ENCODE measurements around the gene ABCB10. TPM values are rescaled to one million over a fixed set of nuclear protein-coding genes. Genes with fewer than 3 reads are reported as not detected.

The ABCB10 gene
- total and polyA plus RNA-seq, 2 donors (not counting 1 experiment from before 2014, with no cell fraction given) = 11.3 to 14.9 TPM

DNA sequence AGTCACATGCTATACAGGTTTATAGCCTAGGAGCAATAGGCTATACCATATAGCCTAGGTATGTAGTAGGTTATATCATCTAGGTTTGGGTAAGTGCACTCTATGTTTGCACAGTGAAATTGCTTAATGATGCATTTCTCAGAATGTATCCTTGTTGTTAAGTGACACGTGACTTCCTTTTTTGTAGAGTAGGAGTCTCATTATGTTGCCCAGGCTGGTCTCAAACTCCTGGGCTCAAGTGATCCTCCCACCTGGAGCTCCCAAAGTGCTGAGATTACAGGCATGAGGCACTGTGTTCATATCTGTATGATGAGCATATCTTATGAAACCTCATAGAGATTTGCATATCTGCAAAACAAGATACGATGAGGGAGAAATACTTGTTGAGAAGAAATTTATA is 13.8 kb upstream of the ABCB10 start:
- Histone ChIP-seq H3K4me1 (ENCODE audit: control insufficient read depth, extremely low read depth, insufficient read depth, low read length) (no peaks in the 10 kb centered on the region), H3K79me2 (ENCODE audit: control insufficient read depth, insufficient read depth, low read length) (no peaks in the 10 kb centered on the region), H3K27ac (ENCODE audit: insufficient read depth, low read length) (no peak overlapping the region), H3K9me3 (ENCODE audit: control insufficient read depth, insufficient read depth, low read depth, low read length) (no peaks in the 10 kb centered on the region), H4K20me1 (ENCODE audit: control insufficient read depth, extremely low read depth, insufficient read depth, low read length) (no peaks in the 10 kb centered on the region), H3K36me3 (ENCODE audit: control insufficient read depth, insufficient read depth, low read length) (no peaks in the 10 kb centered on the region), H3K27me3 (ENCODE audit: control insufficient read depth, insufficient read depth, low read length) (no peaks in the 10 kb centered on the region), H2AFZ (ENCODE audit: low read length) (no peak overlapping the region), H3K4me2 (ENCODE audit: extremely low read depth, insufficient read depth, low read length) (no peak overlapping the region), H3K4me3 (replicated peaks in 1 of 4; ENCODE audit: control extremely low read depth in 1 of 4, insufficient read depth in 1 of 4, low read depth in 3 of 4, low read length in 4 of 4) (no peak overlapping the region), H3K9ac (ENCODE audit: insufficient read depth, low read length) (no peak overlapping the region)
- no peak for DNase-seq (ENCODE audit: low read depth in 2 of 2)
- TF ChIP-seq, protein P1, sequence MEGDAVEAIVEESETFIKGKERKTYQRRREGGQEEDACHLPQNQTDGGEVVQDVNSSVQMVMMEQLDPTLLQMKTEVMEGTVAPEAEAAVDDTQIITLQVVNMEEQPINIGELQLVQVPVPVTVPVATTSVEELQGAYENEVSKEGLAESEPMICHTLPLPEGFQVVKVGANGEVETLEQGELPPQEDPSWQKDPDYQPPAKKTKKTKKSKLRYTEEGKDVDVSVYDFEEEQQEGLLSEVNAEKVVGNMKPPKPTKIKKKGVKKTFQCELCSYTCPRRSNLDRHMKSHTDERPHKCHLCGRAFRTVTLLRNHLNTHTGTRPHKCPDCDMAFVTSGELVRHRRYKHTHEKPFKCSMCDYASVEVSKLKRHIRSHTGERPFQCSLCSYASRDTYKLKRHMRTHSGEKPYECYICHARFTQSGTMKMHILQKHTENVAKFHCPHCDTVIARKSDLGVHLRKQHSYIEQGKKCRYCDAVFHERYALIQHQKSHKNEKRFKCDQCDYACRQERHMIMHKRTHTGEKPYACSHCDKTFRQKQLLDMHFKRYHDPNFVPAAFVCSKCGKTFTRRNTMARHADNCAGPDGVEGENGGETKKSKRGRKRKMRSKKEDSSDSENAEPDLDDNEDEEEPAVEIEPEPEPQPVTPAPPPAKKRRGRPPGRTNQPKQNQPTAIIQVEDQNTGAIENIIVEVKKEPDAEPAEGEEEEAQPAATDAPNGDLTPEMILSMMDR (conservative IDR thresholded peaks at IDR 0.05 in 1 of 2, IDR thresholded peaks at IDR 0.05 in 1 of 2; ENCODE audit: low read depth in 1 of 2, low read length in 2 of 2) = no peak
- TF ChIP-seq EZH2 (IDR thresholded peaks at IDR 0.05; ENCODE audit: low read length, missing control alignments) = no peak

DNA sequence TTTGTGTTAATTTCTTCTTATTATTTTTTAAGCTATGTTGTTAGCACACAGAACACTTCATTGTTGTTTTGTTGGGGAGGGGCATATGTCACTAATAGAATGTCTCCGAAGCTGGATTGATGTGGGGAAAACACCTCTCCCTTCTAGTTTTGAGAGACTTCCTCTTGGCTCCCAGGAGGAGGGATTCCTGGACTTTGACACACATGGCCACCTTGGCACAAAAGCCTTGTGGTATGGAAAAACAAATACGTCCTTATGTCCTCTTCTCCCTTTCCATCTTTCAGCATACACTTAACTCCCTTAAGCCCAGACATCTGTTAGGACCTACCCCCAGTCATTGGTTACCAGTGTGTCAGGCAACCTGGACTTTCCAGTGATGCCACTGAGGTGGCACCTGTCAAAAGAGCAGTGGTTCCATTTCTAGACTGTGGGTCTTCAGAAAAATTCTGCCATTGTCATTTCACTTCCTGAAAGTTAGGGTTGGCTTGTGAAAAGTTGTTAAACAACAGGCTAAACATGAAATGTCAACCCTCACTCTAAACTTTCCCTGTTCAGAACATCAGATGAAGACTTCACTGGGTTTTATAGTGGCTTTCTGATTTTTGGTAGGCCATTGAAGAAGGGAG is 12.5 kb upstream of the ABCB10 start:
- Histone ChIP-seq H3K4me3 (replicated peaks in 1 of 4; ENCODE audit: control extremely low read depth in 1 of 4, insufficient read depth in 1 of 4, low read depth in 3 of 4, low read length in 4 of 4) (no peak overlapping the region), H2AFZ (ENCODE audit: low read length) (no peak overlapping the region), H4K20me1 (ENCODE audit: control insufficient read depth, extremely low read depth, insufficient read depth, low read length) (no peaks in the 10 kb centered on the region), H3K9me3 (ENCODE audit: control insufficient read depth, insufficient read depth, low read depth, low read length) (no peaks in the 10 kb centered on the region), H3K79me2 (ENCODE audit: control insufficient read depth, insufficient read depth, low read length) (no peaks in the 10 kb centered on the region), H3K9ac (ENCODE audit: insufficient read depth, low read length) (no peak overlapping the region), H3K4me2 (ENCODE audit: extremely low read depth, insufficient read depth, low read length) (no peak overlapping the region), H3K27ac (ENCODE audit: insufficient read depth, low read length) (no peak overlapping the region), H3K36me3 (ENCODE audit: control insufficient read depth, insufficient read depth, low read length) (no peaks in the 10 kb centered on the region), H3K4me1 (ENCODE audit: control insufficient read depth, extremely low read depth, insufficient read depth, low read length) (no peaks in the 10 kb centered on the region), H3K27me3 (ENCODE audit: control insufficient read depth, insufficient read depth, low read length) (no peaks in the 10 kb centered on the region)
- TF ChIP-seq, protein P1 (conservative IDR thresholded peaks at IDR 0.05 in 1 of 2, IDR thresholded peaks at IDR 0.05 in 1 of 2; ENCODE audit: low read depth in 1 of 2, low read length in 2 of 2) = no peak
- no peak for TF ChIP-seq EZH2 (IDR thresholded peaks at IDR 0.05; ENCODE audit: low read length, missing control alignments)
- DNase-seq (ENCODE audit: low read depth in 2 of 2) = no peak

DNA sequence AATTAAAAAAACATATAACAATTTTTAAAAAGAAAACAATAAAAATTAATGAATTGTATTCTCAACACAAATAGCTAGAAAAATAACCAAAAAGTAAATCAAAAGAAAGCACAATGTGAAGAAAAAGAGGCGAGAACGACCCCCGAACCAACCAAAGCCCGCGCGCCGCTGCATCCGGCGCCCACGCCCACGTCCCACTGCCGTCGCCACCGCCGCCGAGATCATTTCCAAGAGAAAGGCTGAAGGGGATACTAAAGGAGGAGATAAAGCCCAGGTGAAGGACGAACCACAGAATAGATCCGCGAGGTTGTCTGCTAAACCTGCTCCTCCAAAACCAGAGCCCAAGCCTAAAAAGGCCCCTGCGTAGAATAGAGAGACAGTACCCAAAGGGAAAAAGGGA is 11.8 kb upstream of the ABCB10 start:
- H3K4me2 ChIP-seq (ENCODE audit: extremely low read depth, insufficient read depth, low read length) = no peak overlapping the region
- H3K79me2 ChIP-seq (ENCODE audit: control insufficient read depth, insufficient read depth, low read length) = no peaks in the 10 kb centered on the region
- H3K9me3 ChIP-seq (ENCODE audit: control insufficient read depth, insufficient read depth, low read depth, low read length) = no peaks in the 10 kb centered on the region
- no peaks in the 10 kb centered on the region for H4K20me1 ChIP-seq (ENCODE audit: control insufficient read depth, extremely low read depth, insufficient read depth, low read length)
- H3K4me1 ChIP-seq (ENCODE audit: control insufficient read depth, extremely low read depth, insufficient read depth, low read length) = no peaks in the 10 kb centered on the region
- no peak overlapping the region for H3K27ac ChIP-seq (ENCODE audit: insufficient read depth, low read length)
- no peak overlapping the region for H3K9ac ChIP-seq (ENCODE audit: insufficient read depth, low read length)
- no peak overlapping the region for H2AFZ ChIP-seq (ENCODE audit: low read length)
- TF ChIP-seq, protein P1 (conservative IDR thresholded peaks at IDR 0.05 in 1 of 2, IDR thresholded peaks at IDR 0.05 in 1 of 2; ENCODE audit: low read depth in 1 of 2, low read length in 2 of 2) = no peak
- TF ChIP-seq EZH2 (IDR thresholded peaks at IDR 0.05; ENCODE audit: low read length, missing control alignments) = no peak
- no peaks in the 10 kb centered on the region for H3K27me3 ChIP-seq (ENCODE audit: control insufficient read depth, insufficient read depth, low read length)
- no peak for DNase-seq (ENCODE audit: low read depth in 2 of 2)
- H3K4me3 ChIP-seq (replicated peaks in 1 of 4; ENCODE audit: control extremely low read depth in 1 of 4, insufficient read depth in 1 of 4, low read depth in 3 of 4, low read length in 4 of 4) = no peak overlapping the region
- H3K36me3 ChIP-seq (ENCODE audit: control insufficient read depth, insufficient read depth, low read length) = no peaks in the 10 kb centered on the region

Data from fibroblast of lung (primary cell).